ENCODE data around the gene PBX4.

GRCh38 chr19:19531951-19532805 lies 86.3 kb downstream of the PBX4 start:
- TF ChIP-seq EGR1 (IDR thresholded peaks at IDR 0.05; ENCODE audit: low read depth) = no peak
- TF ChIP-seq CTCF (IDR thresholded peaks at IDR 0.05 in 2 of 3, conservative IDR thresholded peaks at IDR 0.05 in 1 of 3; ENCODE audit: borderline replicate concordance in 1 of 3, insufficient read depth in 1 of 3, low read depth in 2 of 3, low read length in 2 of 3) = peak; percentile 80 to 97 (median 90)
- TF ChIP-seq CEBPB (IDR thresholded peaks at IDR 0.05; ENCODE audit: low read depth) = no peak
- no peak for TF ChIP-seq EZH2 (IDR thresholded peaks at IDR 0.05)
